Measurements from ENCODE around the gene TMEM204.

The TMEM204 gene

GRCh38 chr16:1561266-1561665 lies 27.8 kb downstream of the TMEM204 start:
- Histone ChIP-seq H3K27ac (ENCODE audit: low read length) (no peak overlapping the region), H3K4me3 (ENCODE audit: low read length in 2 of 2) (no peak overlapping the region), H3K36me3 (ENCODE audit: control insufficient read depth in 2 of 2, insufficient read depth in 2 of 2, low read length in 2 of 2) (peaks cover 29 to 55% of the 10 kb centered on the region in 2 donors), H3K9ac (ENCODE audit: low read length in 2 of 2) (no peak overlapping the region), H3K27me3 (ENCODE audit: control insufficient read depth in 1 of 2, insufficient read depth in 2 of 2, low read length in 2 of 2) (no peaks in the 10 kb centered on the region), H3K4me1 (ENCODE audit: control insufficient read depth, insufficient read depth, low read length) (no peaks in the 10 kb centered on the region), H3K9me3 (ENCODE audit: control insufficient read depth in 2 of 2, low read length in 2 of 2) (no peaks in the 10 kb centered on the region)

GRCh38 chr16:1561836-1562235 lies 28.4 kb downstream of the TMEM204 start:
- H3K27me3 ChIP-seq (ENCODE audit: control insufficient read depth in 1 of 2, insufficient read depth in 2 of 2, low read length in 2 of 2) = no peaks in the 10 kb centered on the region
- no peaks in the 10 kb centered on the region for H3K4me1 ChIP-seq (ENCODE audit: control insufficient read depth, insufficient read depth, low read length)
- H3K36me3 ChIP-seq (ENCODE audit: control insufficient read depth in 2 of 2, insufficient read depth in 2 of 2, low read length in 2 of 2) = peaks cover 27 to 54% of the 10 kb centered on the region in 2 donors
- H3K9me3 ChIP-seq (ENCODE audit: control insufficient read depth in 2 of 2, low read length in 2 of 2) = no peaks in the 10 kb centered on the region
- H3K9ac ChIP-seq (ENCODE audit: low read length in 2 of 2) = no peak overlapping the region
- H3K4me3 ChIP-seq (ENCODE audit: low read length in 2 of 2) = no peak overlapping the region
- no peak overlapping the region for H3K27ac ChIP-seq (ENCODE audit: low read length)

DNA sequence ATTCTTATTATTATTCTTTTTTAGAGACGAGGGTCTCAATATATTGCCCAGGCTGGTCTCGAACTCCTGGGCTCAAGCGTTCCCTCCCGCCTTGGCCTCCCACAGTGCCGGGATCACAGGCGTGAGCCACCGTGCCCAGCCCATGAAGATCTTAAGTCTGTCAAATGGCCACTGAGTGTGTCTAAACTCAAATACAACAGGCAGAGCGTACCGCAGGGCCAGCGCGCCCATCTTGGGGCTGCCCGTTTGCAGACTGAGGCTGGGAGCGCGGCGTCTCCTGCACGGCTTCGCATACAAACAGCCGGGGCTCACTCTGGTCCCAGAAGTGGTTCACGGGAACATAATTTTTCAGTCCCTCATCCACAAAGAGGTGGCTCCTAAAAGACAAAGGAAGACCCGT lies 30.3 kb downstream of the TMEM204 start:
- no peak overlapping the region for H3K4me3 ChIP-seq (ENCODE audit: low read length in 2 of 2)
- no peaks in the 10 kb centered on the region for H3K4me1 ChIP-seq (ENCODE audit: control insufficient read depth, insufficient read depth, low read length)
- peaks cover 20 to 47% of the 10 kb centered on the region in 2 donors for H3K36me3 ChIP-seq (ENCODE audit: control insufficient read depth in 2 of 2, insufficient read depth in 2 of 2, low read length in 2 of 2)
- H3K27me3 ChIP-seq (ENCODE audit: control insufficient read depth in 1 of 2, insufficient read depth in 2 of 2, low read length in 2 of 2) = no peaks in the 10 kb centered on the region
- H3K27ac ChIP-seq (ENCODE audit: low read length) = no peak overlapping the region
- H3K9me3 ChIP-seq (ENCODE audit: control insufficient read depth in 2 of 2, low read length in 2 of 2) = no peaks in the 10 kb centered on the region
- no peak overlapping the region for H3K9ac ChIP-seq (ENCODE audit: low read length in 2 of 2)

DNA sequence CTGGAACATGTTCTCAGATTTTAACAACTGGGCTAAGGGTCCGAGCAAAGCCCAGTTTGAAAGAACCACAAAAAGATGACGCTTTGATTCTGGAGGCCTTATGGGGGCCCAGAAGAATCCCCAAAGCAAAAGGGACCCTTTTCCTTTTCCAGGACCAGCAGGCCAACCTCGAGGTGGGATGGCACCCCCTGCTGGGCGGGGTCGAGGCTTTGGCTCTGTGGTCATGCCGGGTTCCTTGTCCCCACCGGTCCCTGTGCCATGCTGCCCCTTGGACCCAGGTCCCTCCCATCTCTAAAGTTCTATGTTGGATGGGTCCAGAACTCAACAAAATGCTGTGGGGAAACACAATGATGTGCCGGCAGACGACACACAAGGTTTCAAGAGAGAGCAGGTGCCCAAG lies 30.9 kb downstream of the TMEM204 start:
- Histone ChIP-seq H3K27me3 (ENCODE audit: control insufficient read depth in 1 of 2, insufficient read depth in 2 of 2, low read length in 2 of 2) (no peaks in the 10 kb centered on the region), H3K36me3 (ENCODE audit: control insufficient read depth in 2 of 2, insufficient read depth in 2 of 2, low read length in 2 of 2) (peaks cover 18 to 42% of the 10 kb centered on the region in 2 donors)

DNA sequence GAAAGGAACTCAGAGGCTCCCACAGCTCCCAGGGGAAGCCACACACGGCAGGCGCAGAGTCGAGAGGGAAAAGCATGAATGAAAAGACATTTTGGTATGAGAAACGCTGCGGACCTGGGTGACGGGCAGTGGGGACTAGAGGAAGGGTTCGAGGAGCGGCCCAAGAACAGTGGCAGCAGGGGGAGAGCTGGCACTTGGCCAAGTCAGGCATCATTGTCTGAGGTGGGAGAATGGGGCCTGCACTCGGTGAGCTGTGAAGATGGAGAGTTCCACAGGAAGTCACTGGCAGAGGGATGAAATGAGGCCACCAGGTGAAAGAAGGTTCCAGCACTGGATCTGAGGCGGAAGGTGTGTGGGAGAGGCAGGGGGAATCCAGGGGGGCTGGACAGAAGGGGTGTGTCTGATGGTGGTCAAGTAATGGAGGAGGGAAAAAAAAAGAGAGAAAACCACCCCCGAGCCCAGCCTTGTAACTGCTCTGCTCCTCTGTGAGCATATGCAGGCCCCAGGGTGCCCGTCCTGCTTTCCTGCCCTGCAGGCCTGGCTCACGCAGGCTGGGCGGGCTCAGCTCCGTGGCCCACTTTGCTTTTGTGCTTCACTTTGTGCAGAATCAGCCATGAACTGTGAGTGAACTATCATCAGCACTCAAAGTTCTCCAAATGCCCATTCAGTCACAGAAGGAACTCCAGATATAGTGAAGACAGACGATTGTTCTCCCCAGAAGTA lies 31.8 kb downstream of the TMEM204 start:
- no peaks in the 10 kb centered on the region for H3K27me3 ChIP-seq (ENCODE audit: control insufficient read depth in 1 of 2, insufficient read depth in 2 of 2, low read length in 2 of 2)
- no peaks in the 10 kb centered on the region for H3K4me1 ChIP-seq (ENCODE audit: control insufficient read depth, insufficient read depth, low read length)
- H3K9ac ChIP-seq (ENCODE audit: low read length in 2 of 2) = no peak overlapping the region
- H3K27ac ChIP-seq (ENCODE audit: low read length) = no peak overlapping the region
- H3K36me3 ChIP-seq (ENCODE audit: control insufficient read depth in 2 of 2, insufficient read depth in 2 of 2, low read length in 2 of 2) = peaks cover 12 to 37% of the 10 kb centered on the region in 2 donors
- H3K4me3 ChIP-seq (ENCODE audit: low read length in 2 of 2) = no peak overlapping the region
- no peaks in the 10 kb centered on the region for H3K9me3 ChIP-seq (ENCODE audit: control insufficient read depth in 2 of 2, low read length in 2 of 2)

More for the DNA sequence above, 30.9 kb downstream of the TMEM204 start:
- Histone ChIP-seq H3K4me3 (ENCODE audit: low read length in 2 of 2) (no peak overlapping the region), H3K9ac (ENCODE audit: low read length in 2 of 2) (no peak overlapping the region), H3K27ac (ENCODE audit: low read length) (no peak overlapping the region), H3K4me1 (ENCODE audit: control insufficient read depth, insufficient read depth, low read length) (no peaks in the 10 kb centered on the region), H3K9me3 (ENCODE audit: control insufficient read depth in 2 of 2, low read length in 2 of 2) (no peaks in the 10 kb centered on the region)

DNA sequence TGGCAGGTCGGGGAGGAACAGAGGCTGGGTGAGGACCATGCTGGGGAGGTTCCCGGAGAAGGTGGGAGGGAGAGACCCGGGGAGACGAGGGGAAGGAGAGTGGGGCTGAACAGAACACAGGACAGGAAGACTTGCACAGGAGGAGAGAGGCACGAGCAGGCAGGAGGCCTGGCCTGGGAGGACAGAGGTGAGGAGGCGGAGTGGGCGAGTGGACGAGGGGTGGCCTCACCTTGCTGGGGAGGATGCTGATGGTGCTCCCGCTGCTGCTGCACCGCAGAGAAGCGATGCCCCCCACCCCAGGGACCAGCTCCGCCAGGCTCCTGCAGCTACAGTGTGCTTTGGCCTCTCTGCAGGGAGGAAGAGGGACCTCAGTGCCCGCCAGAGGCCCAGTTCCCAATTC lies 34.5 kb downstream of the TMEM204 start:
- H3K27me3 ChIP-seq (ENCODE audit: control insufficient read depth in 1 of 2, insufficient read depth in 2 of 2, low read length in 2 of 2) = no peaks in the 10 kb centered on the region
- H3K27ac ChIP-seq (ENCODE audit: low read length) = no peak overlapping the region
- peaks cover 5% of the 10 kb centered on the region for H3K4me1 ChIP-seq (ENCODE audit: control insufficient read depth, insufficient read depth, low read length)
- H3K4me3 ChIP-seq (ENCODE audit: low read length in 2 of 2) = no peak overlapping the region
- no peak overlapping the region for H3K9ac ChIP-seq (ENCODE audit: low read length in 2 of 2)
- peaks cover 5 to 22% of the 10 kb centered on the region in 2 donors for H3K36me3 ChIP-seq (ENCODE audit: control insufficient read depth in 2 of 2, insufficient read depth in 2 of 2, low read length in 2 of 2)
- no peaks in the 10 kb centered on the region for H3K9me3 ChIP-seq (ENCODE audit: control insufficient read depth in 2 of 2, low read length in 2 of 2)

DNA sequence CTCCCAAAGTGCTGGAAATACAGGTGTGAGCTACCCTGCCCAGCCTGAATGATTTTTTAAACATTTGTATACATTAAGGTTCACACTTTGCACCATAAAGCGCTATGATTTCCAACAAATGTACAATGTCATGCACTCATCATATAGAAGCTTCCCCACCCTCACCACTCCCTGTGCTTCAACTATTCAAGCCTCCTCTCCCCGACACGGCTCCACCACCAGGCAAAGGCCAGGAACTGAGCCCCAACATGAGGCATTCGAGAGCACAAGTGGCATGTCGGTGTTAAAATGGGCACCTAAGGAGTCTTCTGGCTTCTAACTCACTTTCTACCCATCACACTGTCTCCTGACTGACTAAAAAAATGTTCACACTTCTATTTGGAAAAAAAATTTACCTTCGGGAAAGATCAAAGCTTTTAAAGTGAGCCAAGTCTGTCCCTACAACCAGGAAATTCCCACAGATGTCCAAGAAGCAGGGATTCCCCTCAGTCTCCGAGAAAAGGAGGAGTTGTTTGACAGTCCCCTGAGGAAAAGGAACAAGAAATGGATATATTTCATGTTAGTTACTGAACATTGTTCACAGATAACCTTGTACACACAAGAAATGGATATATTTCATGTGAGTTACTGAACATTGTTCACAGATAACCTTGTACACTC lies 37.7 kb downstream of the TMEM204 start:
- H3K27me3 ChIP-seq (ENCODE audit: control insufficient read depth in 1 of 2, insufficient read depth in 2 of 2, low read length in 2 of 2) = no peaks in the 10 kb centered on the region
- no peak overlapping the region for H3K27ac ChIP-seq (ENCODE audit: low read length)
- H3K9ac ChIP-seq (ENCODE audit: low read length in 2 of 2) = no peak overlapping the region
- no peak overlapping the region for H3K4me3 ChIP-seq (ENCODE audit: low read length in 2 of 2)
- H3K9me3 ChIP-seq (ENCODE audit: control insufficient read depth in 2 of 2, low read length in 2 of 2) = no peaks in the 10 kb centered on the region
- H3K4me1 ChIP-seq (ENCODE audit: control insufficient read depth, insufficient read depth, low read length) = peaks cover 8% of the 10 kb centered on the region
- H3K36me3 ChIP-seq (ENCODE audit: control insufficient read depth in 2 of 2, insufficient read depth in 2 of 2, low read length in 2 of 2) = peaks cover 5 to 15% of the 10 kb centered on the region in 2 donors

DNA sequence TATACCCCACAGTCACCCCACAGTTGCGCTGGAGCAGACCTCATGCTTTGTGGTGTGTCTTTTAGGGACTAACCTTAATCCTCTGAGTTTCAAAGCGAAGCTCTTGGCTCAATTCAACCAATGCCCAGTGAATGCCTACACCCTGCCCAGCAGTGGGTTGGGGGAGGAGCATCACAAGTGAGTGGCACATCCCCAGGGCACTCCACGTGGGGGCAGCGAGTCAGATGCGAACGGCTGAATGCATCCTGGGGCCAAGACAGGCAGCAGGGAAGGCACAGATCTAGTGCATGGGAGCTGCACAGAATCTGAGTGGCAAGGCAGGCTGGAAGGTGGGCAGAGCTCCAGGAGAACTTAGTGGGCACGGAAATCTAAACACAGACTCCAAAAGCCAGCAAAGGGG lies 39.2 kb downstream of the TMEM204 start:
- H3K27me3 ChIP-seq (ENCODE audit: control insufficient read depth in 1 of 2, insufficient read depth in 2 of 2, low read length in 2 of 2) = no peaks in the 10 kb centered on the region
- peaks cover 5 to 17% of the 10 kb centered on the region in 2 donors for H3K36me3 ChIP-seq (ENCODE audit: control insufficient read depth in 2 of 2, insufficient read depth in 2 of 2, low read length in 2 of 2)
- no peak overlapping the region for H3K27ac ChIP-seq (ENCODE audit: low read length)
- no peak overlapping the region for H3K9ac ChIP-seq (ENCODE audit: low read length in 2 of 2)
- H3K4me3 ChIP-seq (ENCODE audit: low read length in 2 of 2) = no peak overlapping the region
- peaks cover 8% of the 10 kb centered on the region for H3K4me1 ChIP-seq (ENCODE audit: control insufficient read depth, insufficient read depth, low read length)
- no peaks in the 10 kb centered on the region for H3K9me3 ChIP-seq (ENCODE audit: control insufficient read depth in 2 of 2, low read length in 2 of 2)

DNA sequence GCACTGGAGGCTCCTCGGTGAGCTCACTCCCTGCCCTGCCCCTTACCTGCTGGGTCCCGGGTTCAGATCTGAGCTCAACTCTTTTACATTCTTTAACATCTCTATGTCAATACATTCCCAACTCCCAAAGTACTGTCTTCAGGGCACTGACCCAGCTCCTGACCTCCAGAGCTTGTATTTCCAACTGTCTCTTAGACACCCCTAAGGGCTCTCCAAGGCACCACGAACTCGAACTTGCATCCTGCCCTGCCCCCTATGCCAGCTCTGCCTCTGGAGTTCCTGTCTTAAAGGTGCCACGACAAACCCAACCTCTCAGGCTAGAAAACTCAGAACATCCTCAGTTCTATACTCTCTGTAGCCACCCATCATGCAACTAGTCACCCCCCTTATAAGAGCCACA lies 39.8 kb downstream of the TMEM204 start:
- H3K9me3 ChIP-seq (ENCODE audit: control insufficient read depth in 2 of 2, low read length in 2 of 2) = no peaks in the 10 kb centered on the region
- H3K27ac ChIP-seq (ENCODE audit: low read length) = no peak overlapping the region
- H3K27me3 ChIP-seq (ENCODE audit: control insufficient read depth in 1 of 2, insufficient read depth in 2 of 2, low read length in 2 of 2) = no peaks in the 10 kb centered on the region
- peaks cover 8% of the 10 kb centered on the region for H3K4me1 ChIP-seq (ENCODE audit: control insufficient read depth, insufficient read depth, low read length)
- H3K36me3 ChIP-seq (ENCODE audit: control insufficient read depth in 2 of 2, insufficient read depth in 2 of 2, low read length in 2 of 2) = peaks cover 5 to 21% of the 10 kb centered on the region in 2 donors
- no peak overlapping the region for H3K4me3 ChIP-seq (ENCODE audit: low read length in 2 of 2)
- H3K9ac ChIP-seq (ENCODE audit: low read length in 2 of 2) = no peak overlapping the region

DNA sequence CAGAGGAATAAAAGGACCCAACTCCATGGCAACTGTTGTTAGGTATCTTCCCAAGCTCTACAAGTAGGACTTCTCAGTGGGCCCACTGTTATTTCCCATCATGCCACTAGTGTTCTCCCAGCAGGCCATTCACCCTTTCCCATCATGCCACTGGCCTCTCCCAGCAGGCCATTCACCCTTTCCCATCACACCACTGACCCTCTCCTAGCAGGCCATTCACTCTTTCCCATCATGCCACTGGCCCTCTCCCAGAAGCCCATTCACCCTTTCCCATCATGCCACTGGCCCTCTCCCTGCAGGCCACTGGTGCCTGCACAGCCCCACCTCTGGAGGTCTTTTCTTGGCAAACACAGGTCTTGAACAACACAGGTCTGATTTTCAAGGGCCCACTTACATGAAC lies 42.1 kb downstream of the TMEM204 start:
- no peak overlapping the region for H3K4me3 ChIP-seq (ENCODE audit: low read length in 2 of 2)
- no peaks in the 10 kb centered on the region for H3K9me3 ChIP-seq (ENCODE audit: control insufficient read depth in 2 of 2, low read length in 2 of 2)
- peaks cover 12 to 28% of the 10 kb centered on the region in 2 donors for H3K36me3 ChIP-seq (ENCODE audit: control insufficient read depth in 2 of 2, insufficient read depth in 2 of 2, low read length in 2 of 2)
- no peak overlapping the region for H3K27ac ChIP-seq (ENCODE audit: low read length)
- H3K4me1 ChIP-seq (ENCODE audit: control insufficient read depth, insufficient read depth, low read length) = peaks cover 8% of the 10 kb centered on the region
- no peak overlapping the region for H3K9ac ChIP-seq (ENCODE audit: low read length in 2 of 2)
- no peaks in the 10 kb centered on the region for H3K27me3 ChIP-seq (ENCODE audit: control insufficient read depth in 1 of 2, insufficient read depth in 2 of 2, low read length in 2 of 2)

DNA sequence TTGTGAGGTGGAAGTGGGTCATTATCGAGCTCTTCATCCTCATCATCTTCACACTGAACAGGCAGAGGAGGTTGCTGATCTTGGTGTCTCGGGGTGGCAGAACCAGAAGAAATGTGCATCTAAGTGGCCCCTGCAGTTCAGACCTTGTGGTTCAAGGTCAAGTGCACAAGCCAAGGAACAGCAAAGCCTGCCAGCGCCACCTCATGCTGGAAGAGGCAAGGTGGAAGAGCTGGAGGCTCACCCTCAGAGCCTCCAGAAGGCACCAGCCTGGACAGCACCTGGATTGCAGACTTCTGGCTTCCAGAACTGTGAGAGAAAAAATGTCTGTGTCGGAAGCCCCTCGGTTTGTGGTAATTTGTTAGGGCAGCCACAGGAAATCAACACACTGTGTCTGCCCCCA lies 45.7 kb downstream of the TMEM204 start:
- H3K27ac ChIP-seq (ENCODE audit: low read length) = no peak overlapping the region
- no peak overlapping the region for H3K9ac ChIP-seq (ENCODE audit: low read length in 2 of 2)
- H3K4me3 ChIP-seq (ENCODE audit: low read length in 2 of 2) = no peak overlapping the region
- no peaks in the 10 kb centered on the region for H3K27me3 ChIP-seq (ENCODE audit: control insufficient read depth in 1 of 2, insufficient read depth in 2 of 2, low read length in 2 of 2)
- no peaks in the 10 kb centered on the region for H3K9me3 ChIP-seq (ENCODE audit: control insufficient read depth in 2 of 2, low read length in 2 of 2)
- H3K4me1 ChIP-seq (ENCODE audit: control insufficient read depth, insufficient read depth, low read length) = no peaks in the 10 kb centered on the region
- peaks cover 21 to 35% of the 10 kb centered on the region in 2 donors for H3K36me3 ChIP-seq (ENCODE audit: control insufficient read depth in 2 of 2, insufficient read depth in 2 of 2, low read length in 2 of 2)
